Natural killer cell (primary cell): ENCODE measurements around the gene ZYG11B. TPM values are rescaled to one million over a fixed set of nuclear protein-coding genes. Genes with fewer than 3 reads are reported as not detected.
A peak's percentile ranks its signal among the peaks of the same experiment; 100 is the strongest.

ENCODE experiments used
- ATAC-seq, 3 donors: fragments of 150-1000 bp in 2 of 3; fragments of 200-7000 bp in 1 of 3; cut with Tn5 transposase; 1 replicate in 1 of 3; 2 replicates in 2 of 3; pipeline ENCODE4 v1.10.0; 2021; ENCODE audit warnings: mild to moderate bottlenecking in 2 of 3, moderate library complexity in 2 of 3
- DNase-seq, 2 donors: peaks; one replicate each; pipeline versions ENCODE4 v3.0.0 to v3.0.0-alpha.2; 2013 to 2021; ENCODE audit warnings: mixed read lengths in 1 of 2
- H3K27ac ChIP-seq: one replicate; pipeline ENCODE4 v1.5.1; 2013; ENCODE audit warnings: mild to moderate bottlenecking, low read length
- H3K27me3 ChIP-seq: one replicate; pipeline ENCODE4 v1.6.1; 2013; ENCODE audit warnings: low read length; ENCODE audit not compliant: control insufficient read depth, insufficient read depth
- H3K36me3 ChIP-seq: one replicate; pipeline ENCODE4 v1.6.1; 2013; ENCODE audit warnings: low read length; ENCODE audit not compliant: control insufficient read depth, insufficient read depth
- H3K4me1 ChIP-seq: one replicate; pipeline ENCODE4 v1.6.1; 2013; ENCODE audit warnings: low read length; ENCODE audit not compliant: control insufficient read depth, insufficient read depth
- H3K4me3 ChIP-seq: one replicate; pipeline ENCODE4 v1.5.1; 2013; ENCODE audit warnings: low read length
- H3K9me3 ChIP-seq: one replicate; pipeline ENCODE4 v1.6.1; 2013; ENCODE audit warnings: low read length; ENCODE audit not compliant: control insufficient read depth, insufficient read depth
- H3K27ac Mint-ChIP-seq, 2 donors: one replicate each; pipeline ENCODE4 v1.8.0; 2022; ENCODE audit warnings: mild to moderate bottlenecking in 2 of 2, mixed read lengths in 2 of 2, moderate library complexity in 1 of 2
- H3K27me3 Mint-ChIP-seq, 2 donors: one replicate each; pipeline ENCODE4 v1.8.0; 2022; ENCODE audit warnings: low read depth in 2 of 2, mixed read lengths in 2 of 2
- H3K36me3 Mint-ChIP-seq: one replicate; pipeline ENCODE4 v1.8.0; 2022; ENCODE audit warnings: mixed read lengths
- H3K4me1 Mint-ChIP-seq, 2 donors: one replicate each; pipeline ENCODE4 v1.8.0; 2022; ENCODE audit warnings: mixed read lengths in 2 of 2
- H3K4me3 Mint-ChIP-seq: one replicate; pipeline ENCODE4 v1.8.0; 2022; ENCODE audit warnings: mild to moderate bottlenecking, moderate library complexity, mixed read lengths
- H3K9me3 Mint-ChIP-seq, 2 donors: one replicate each; pipeline ENCODE4 v1.8.0; 2022; ENCODE audit warnings: mixed read lengths in 2 of 2
- CTCF ChIP-seq: fragments of 200-600 bp; IDR thresholded peaks from one replicate; pipeline ENCODE4 v1.8.0; 2022; ENCODE audit warnings: antibody characterized with exemption
- WGBS: methylation state at CpG from one replicate; pipeline ENCODE4 v1.1.7; 2013; ENCODE audit warnings: missing lambda C conversion rate; ENCODE audit not compliant: insufficient coverage; 5-methylcytosine and 5-hydroxymethylcytosine counted together
- intact Hi-C: fragments of 100-400 bp; cut with micrococcal nuclease; formaldehyde crosslinking; loops from one replicate; pipeline ENCODE4 v1.14.2; 2022
- total RNA-seq, 4 donors: library from RNA; stranded (reverse); fragments of 120-200 nt in 1 of 4; gene quantifications; one replicate each; pipeline versions ENCODE4 v1.2.3 to v1.2.4, GENCODE V29; 2013 to 2022

Gene ZYG11B
- total RNA-seq, 3 donors from 2014 or later (not counting 1 experiment from before 2014, with no cell fraction given): 7.4 to 11.8 (median 10.7) TPM

- Histone ChIP-seq H3K4me1 (no peaks in the 10 kb centered on the region), H3K27ac (no peak overlapping the region), H3K27me3 (no peaks in the 10 kb centered on the region), H3K9me3 (no peaks in the 10 kb centered on the region), H3K36me3 (peaks cover 13% of the 10 kb centered on the region), H3K4me3 (no peak overlapping the region)
- Mint-ChIP-seq H3K27ac (no peak overlapping the region), H3K4me3 (no peak overlapping the region), H3K27me3 (no peaks in the 10 kb centered on the region), H3K4me1 (peaks cover 5% of the 10 kb centered on the region in 2 donors), H3K9me3 (no peaks in the 10 kb centered on the region), H3K36me3 (no peaks in the 10 kb centered on the region)
- no peak for TF ChIP-seq CTCF
- intact Hi-C loops: no loop called here
- no peak for ATAC-seq
- DNase-seq: no peak
- 94% methylated on average over 5 of the region's 5 CpGs for WGBS
Observed at GRCh38 chr1:52679498-52679897, 46.8 kb upstream of the ZYG11B start.

GRCh38 chr1:52680353-52680752, 45.9 kb upstream of the ZYG11B start:
- Histone ChIP-seq H3K36me3 (peaks cover 11% of the 10 kb centered on the region), H3K4me1 (no peaks in the 10 kb centered on the region), H3K27me3 (no peaks in the 10 kb centered on the region), H3K27ac (no peak overlapping the region), H3K9me3 (no peaks in the 10 kb centered on the region), H3K4me3 (no peak overlapping the region)
- no peaks in the 10 kb centered on the region for H3K9me3 Mint-ChIP-seq
- H3K4me3 Mint-ChIP-seq: no peak overlapping the region
- TF ChIP-seq CTCF: no peak
- ATAC-seq: no peak
- peak overlapping the region in 1 of 2 donors; percentile 51 for H3K27ac Mint-ChIP-seq
- no peak for DNase-seq
- H3K27me3 Mint-ChIP-seq: no peaks in the 10 kb centered on the region
- H3K36me3 Mint-ChIP-seq: no peaks in the 10 kb centered on the region
- intact Hi-C loops: loop anchor here (10.0 kb wide), 2 partner anchors 46 to 196 kb away; partner anchors contain the start of gene SHISAL2A
- H3K4me1 Mint-ChIP-seq: no peaks in the 10 kb centered on the region
- 91% methylated on average over 3 of the region's 3 CpGs for WGBS

GRCh38 chr1:52681136-52681535, 45.1 kb upstream of the ZYG11B start:
- Mint-ChIP-seq H3K4me3 (no peak overlapping the region), H3K27ac (no peak overlapping the region), H3K36me3 (no peaks in the 10 kb centered on the region), H3K4me1 (peaks cover 3% of the 10 kb centered on the region in 2 donors), H3K9me3 (no peaks in the 10 kb centered on the region), H3K27me3 (no peaks in the 10 kb centered on the region)
- H3K9me3 ChIP-seq: no peaks in the 10 kb centered on the region
- peaks cover 6% of the 10 kb centered on the region for H3K4me1 ChIP-seq
- ATAC-seq: no peak
- DNase-seq: no peak
- no peak overlapping the region for H3K4me3 ChIP-seq
- intact Hi-C loops: loop anchor here (10.0 kb wide), 2 partner anchors 46 to 196 kb away; partner anchors contain the start of gene SHISAL2A
- 98% methylated on average over 4 of the region's 4 CpGs for WGBS
- H3K36me3 ChIP-seq: peaks cover 9% of the 10 kb centered on the region
- TF ChIP-seq CTCF: no peak
- H3K27ac ChIP-seq: no peak overlapping the region
- no peaks in the 10 kb centered on the region for H3K27me3 ChIP-seq

GRCh38 chr1:52683367-52683940, 42.8 kb upstream of the ZYG11B start:
- Histone ChIP-seq H3K27ac (no peak overlapping the region), H3K9me3 (no peaks in the 10 kb centered on the region), H3K4me1 (peaks cover 11% of the 10 kb centered on the region), H3K4me3 (no peak overlapping the region), H3K27me3 (no peaks in the 10 kb centered on the region), H3K36me3 (peaks cover 7% of the 10 kb centered on the region)
- DNase-seq (no peak), ATAC-seq (no peak)
- TF ChIP-seq CTCF: no peak
- peak overlapping the region in 1 of 2 donors; percentile 28 for H3K27ac Mint-ChIP-seq
- no peak overlapping the region for H3K4me3 Mint-ChIP-seq
- no peaks in the 10 kb centered on the region for H3K27me3 Mint-ChIP-seq
- WGBS: 96% methylated on average over 4 of the region's 4 CpGs
- H3K36me3 Mint-ChIP-seq: no peaks in the 10 kb centered on the region
- intact Hi-C loops: loop anchor here (10.0 kb wide), 2 partner anchors 49 to 199 kb away; partner anchors contain the start of gene SHISAL2A
- peaks cover 7 to 14% of the 10 kb centered on the region in 2 donors for H3K4me1 Mint-ChIP-seq
- H3K9me3 Mint-ChIP-seq: no peaks in the 10 kb centered on the region
